H7 (cell line): ENCODE measurements around the gene TTLL8. TPM values are rescaled to one million over a fixed set of nuclear protein-coding genes. Genes with fewer than 3 reads are reported as not detected.

Source experiments
- DNase-seq: peaks from one replicate; pipeline ENCODE4 v3.0.0; 2012
- H3K27me3 ChIP-seq: 2 replicates; pipeline ENCODE4 v1.6.0; 2011; ENCODE audit warnings: mild to moderate bottlenecking, low read length; ENCODE audit not compliant: control insufficient read depth, insufficient read depth
- H3K36me3 ChIP-seq: replicated peaks from 2 replicates; pipeline ENCODE4 v1.5.1; 2011; ENCODE audit warnings: low read length; ENCODE audit not compliant: control insufficient read depth, insufficient read depth
- H3K4me3 ChIP-seq: 2 replicates; pipeline ENCODE4 v1.5.1; 2011; ENCODE audit warnings: low read depth, mild to moderate bottlenecking, control low read depth, low read length, moderate library complexity; ENCODE audit not compliant: insufficient read depth
- total RNA-seq: library from RNA; depleted of rRNA; stranded (reverse); fragments of >200 nt; shearing (Covaris generic); gene quantifications from 2 replicates; pipeline ENCODE4 v1.2.3, GENCODE V29; 2014

TTLL8 gene
- total RNA-seq, 1 experiment from 2014 or later, result not detected

DNA sequence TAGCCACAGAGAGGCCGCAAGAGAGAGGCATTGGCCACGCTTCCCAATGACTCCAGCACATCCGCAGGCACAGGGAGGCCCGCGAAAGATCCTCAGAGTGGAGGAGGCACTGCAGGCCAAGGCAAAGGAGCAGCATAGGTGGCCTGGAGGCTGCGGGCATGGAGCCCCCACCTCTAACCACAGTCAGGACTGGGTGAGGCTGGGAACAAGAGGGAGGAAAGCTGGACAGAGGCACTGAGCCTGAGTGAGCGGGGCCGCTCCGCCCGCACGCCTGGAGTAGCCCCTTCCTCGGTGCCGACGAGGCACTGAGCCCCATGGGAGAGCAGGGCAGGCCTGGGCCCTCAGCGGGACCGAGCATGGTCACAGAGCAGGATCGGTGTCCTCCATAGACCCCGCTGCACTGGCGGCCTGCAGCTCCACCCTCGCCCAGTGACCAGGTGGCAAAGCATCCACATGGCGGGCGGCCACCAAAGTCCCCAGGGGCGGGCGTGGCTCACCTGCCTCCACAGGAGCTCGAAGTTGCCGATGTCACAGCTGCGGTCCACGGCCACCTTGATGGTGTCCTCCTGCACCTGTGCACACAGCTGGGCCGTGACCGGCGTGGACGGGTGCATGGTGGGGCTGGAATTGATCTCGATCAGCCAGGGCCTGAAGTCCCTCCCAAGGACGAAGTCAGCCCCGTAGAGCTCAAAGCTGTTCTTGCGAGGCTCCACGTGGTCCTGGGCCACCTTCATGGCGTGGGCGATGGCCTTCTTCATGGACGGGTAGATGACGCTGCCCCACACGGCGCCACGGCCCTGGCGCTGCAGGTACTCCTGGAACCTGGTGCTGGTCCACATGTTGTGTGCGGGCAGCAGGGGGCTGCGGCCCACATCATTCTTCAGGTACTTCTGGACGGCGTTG lies 26.7 kb downstream of the TTLL8 start:
- Histone ChIP-seq H3K4me3 (no peak overlapping the region), H3K27me3 (no peaks in the 10 kb centered on the region; the same call in 1 of the 2 replicates), H3K36me3 (no peaks in the 10 kb centered on the region)
- peak; percentile 66 for DNase-seq

DNA sequence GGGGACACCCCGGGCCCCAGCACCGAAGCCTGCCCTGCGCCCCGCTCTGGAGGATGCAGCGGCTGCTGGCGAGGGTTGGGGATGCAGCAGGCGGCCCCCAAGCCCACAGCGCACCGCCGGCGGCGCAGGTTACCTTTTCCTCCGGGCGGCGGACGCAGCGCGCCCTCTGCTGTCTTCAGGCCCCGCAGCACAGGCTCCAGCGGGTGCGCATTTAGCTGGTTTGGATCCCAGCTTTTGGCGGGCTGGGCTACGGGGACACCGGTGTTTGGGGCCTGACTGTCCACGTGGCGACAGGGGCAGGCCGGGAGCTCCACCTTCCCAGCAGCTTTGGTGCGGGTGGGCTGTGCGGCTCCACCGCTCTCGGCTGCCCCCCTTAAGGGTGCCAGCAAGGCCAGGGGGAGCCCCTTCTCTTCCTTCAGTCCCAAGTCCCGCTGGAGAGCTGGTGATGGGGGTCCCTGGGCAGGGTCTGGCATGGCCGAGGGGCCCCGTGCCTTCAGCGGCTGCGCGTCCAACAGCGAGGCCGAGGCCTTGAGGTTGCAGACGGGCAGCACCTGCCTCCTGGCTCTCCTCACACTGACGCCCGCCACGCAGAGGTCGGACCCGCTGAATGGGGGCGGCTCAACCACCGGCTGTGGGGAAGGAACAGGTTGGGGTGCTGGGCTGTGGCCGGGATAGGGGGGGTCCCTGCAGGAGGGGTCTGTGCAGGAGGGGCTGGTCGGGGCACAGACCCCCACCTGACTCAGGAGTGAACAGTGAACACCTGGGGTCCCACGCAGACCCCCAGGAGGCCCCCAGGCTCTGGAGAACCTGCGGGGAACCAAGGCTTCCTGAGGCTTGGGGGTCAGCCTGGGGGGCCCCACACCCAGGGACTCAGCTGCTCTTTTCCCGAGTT lies 27.6 kb downstream of the TTLL8 start:
- DNase-seq, result peak; percentile 99
- H3K4me3 ChIP-seq, result no peak overlapping the region
- no peaks in the 10 kb centered on the region for H3K36me3 ChIP-seq
- no peaks in the 10 kb centered on the region; the same call in 1 of the 2 replicates for H3K27me3 ChIP-seq

DNA sequence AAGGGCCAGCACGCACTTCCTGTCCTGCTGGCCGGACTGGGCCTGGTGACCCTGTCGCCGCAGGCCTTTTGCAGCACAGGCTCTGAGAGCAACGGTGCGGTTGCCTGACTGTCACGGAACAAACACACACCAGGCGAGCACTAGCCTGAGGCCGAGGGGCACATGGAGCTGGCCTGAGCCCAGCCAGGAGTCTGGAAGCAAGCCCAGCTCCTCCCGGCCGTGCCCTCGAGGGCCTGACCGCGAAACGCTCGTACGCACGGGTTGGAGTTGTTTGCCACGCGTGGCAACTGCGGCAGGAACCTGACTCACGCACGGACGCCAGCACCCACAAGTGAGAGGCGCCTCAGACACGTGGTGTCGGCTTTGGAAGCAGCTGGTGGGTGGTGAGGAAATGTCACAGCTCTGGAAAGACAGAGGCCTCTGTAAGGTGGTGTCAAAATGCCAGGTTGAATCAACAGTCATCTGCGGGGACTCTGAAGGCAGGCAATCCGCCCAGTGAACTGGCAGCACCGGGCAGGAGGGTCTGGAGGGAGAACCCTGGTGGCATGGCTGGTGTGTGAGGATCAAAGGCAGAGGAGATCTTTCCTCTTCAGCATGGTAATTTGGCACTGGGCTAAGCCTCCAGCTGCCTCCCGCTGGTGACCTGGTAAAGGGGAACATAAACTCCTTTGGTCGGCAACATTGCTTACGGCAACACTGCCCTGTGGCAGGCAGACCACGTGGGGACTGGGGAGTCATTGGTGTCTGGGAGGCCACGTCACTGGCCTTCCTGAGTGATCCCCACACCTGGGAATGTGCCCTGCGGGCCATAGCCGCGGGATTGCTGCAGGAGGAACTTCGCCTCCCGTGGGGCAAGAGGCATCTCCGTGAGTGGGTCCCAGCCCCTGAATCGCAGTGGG lies 30.2 kb downstream of the TTLL8 start:
- Histone ChIP-seq H3K4me3 (no peak overlapping the region), H3K36me3 (no peaks in the 10 kb centered on the region), H3K27me3 (no peaks in the 10 kb centered on the region; the same call in 1 of the 2 replicates)
- peak; percentile 61 for DNase-seq

DNA sequence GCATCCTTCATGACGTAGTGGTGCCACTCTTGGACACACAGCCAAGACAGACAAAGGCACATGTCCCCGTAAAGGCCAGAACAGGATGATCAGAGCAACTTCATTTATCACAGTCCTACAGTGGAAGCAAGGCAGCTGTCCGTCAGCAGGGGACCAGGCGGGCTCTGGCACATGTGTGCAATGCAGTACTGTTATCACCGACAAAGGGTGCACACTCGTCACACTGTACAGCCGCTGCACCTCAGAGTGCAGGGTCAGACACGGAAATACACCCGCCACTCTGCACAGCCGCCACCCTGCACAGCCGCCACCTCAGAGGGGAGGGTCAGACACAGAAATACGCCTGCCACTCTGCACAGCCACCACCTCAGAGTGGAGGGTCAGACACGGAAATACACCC lies 32.1 kb downstream of the TTLL8 start:
- Histone ChIP-seq H3K36me3 (no peaks in the 10 kb centered on the region), H3K27me3 (no peaks in the 10 kb centered on the region; the same call in 1 of the 2 replicates), H3K4me3 (no peak overlapping the region)
- DNase-seq, result peak; percentile 21

DNA sequence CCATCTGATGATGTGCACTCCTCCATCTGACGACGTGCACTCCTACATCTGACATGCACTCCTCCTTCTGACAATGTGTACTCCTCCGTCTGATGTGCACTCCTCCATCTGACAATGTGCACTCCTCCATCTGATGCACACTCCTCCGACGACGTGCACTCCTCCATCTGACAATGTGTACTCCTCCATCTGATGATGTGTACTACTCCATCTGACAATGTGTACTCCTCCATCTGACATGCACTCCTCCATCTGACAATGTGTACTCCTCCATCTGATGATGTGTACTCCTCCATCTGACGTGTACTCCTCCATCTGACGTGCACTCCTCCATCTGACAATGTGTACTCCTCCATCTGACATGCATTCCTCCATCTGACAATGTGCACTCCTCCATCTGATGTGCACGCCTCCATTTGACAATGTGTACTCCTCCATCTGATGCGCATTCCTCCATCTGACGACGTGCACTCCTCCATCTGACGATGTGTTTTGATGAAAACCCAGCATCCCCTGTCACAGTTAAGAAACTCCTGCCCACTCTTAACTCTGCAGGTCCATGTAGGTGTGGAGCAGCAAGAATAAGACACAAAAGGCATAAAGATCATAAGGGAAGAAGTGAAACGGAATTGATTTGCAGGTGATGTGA lies 35.8 kb downstream of the TTLL8 start:
- H3K36me3 ChIP-seq, result no peaks in the 10 kb centered on the region
- H3K27me3 ChIP-seq, result no peaks in the 10 kb centered on the region; the same call in 1 of the 2 replicates
- DNase-seq, result no peak
- H3K4me3 ChIP-seq, result no peak overlapping the region

DNA sequence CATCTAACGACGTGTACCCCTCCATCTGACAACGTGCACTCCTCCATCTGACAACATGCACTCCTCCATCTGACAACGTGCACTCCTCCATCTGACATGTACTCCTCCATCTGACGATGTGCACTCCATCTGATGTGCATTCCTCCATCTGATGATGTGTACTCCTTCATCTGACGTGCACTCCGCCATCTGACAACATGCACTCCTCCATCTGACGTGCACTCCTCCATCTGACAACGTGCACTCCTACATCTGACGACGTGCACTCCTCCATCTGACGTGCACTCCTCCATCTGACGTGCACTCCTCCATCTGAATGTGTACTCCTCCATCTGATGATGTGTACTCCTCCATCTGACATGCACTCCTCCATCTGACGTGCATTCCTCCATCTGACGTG lies 37.5 kb downstream of the TTLL8 start:
- DNase-seq, result no peak
- H3K36me3 ChIP-seq, result no peaks in the 10 kb centered on the region
- peaks cover 4% of the 10 kb centered on the region for H3K27me3 ChIP-seq
- no peak overlapping the region for H3K4me3 ChIP-seq

DNA sequence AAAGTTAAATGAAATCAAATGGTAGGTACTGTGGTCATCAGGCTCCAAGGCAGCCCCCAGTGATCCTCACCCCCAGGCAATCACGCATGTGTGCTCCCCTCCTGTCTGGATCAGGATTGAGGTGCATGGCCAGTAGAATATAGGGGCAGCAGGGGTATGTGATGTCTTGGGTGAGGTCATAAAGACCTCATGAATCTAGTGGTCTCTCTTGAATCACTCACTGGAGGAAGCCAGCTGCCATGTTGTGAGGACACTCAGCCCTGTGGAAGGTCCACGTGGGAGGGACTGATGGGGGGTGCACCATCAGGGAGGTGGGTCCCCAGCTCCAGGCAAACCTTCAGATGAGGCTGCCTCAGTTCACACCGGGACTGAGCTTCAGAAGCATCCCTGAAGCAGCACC lies 38.8 kb downstream of the TTLL8 start:
- Histone ChIP-seq H3K36me3 (no peaks in the 10 kb centered on the region), H3K4me3 (no peak overlapping the region), H3K27me3 (peaks cover 14% of the 10 kb centered on the region)
- peak; percentile 19 for DNase-seq

DNA sequence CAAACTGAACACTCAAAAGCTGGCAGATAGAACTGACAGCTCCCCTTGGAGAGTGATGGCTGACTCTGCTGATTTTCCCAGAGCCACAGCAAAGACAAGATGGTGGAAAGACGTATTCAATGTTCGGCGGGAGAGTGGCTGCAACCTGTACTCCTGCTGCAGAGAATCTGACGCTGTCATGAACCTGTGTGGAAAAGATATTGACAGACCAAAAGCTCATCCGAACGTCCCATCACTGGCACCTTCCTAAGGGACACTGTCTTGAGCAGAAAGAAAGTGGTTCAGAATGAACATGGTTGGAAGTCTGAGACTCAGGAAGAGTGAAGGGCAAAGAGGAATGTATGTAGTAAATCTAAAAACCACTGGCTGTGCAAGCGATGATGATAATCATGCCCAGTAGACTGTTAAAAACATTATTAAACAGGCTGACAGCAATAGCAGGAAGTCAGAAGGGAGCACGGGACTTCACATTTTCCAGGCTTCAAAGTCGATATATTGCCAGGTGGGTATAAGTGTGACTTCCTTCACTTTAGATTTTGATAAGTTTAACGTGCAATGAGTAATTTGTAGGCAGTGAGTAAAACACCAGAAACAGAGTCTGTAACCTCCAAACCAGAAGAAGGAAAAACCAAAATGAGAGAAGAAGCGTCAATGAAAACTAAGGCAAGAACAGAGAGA lies 39.4 kb downstream of the TTLL8 start:
- Histone ChIP-seq H3K36me3 (no peaks in the 10 kb centered on the region), H3K27me3 (peaks cover 20% of the 10 kb centered on the region), H3K4me3 (no peak overlapping the region)
- DNase-seq, result peak; percentile 25

DNA sequence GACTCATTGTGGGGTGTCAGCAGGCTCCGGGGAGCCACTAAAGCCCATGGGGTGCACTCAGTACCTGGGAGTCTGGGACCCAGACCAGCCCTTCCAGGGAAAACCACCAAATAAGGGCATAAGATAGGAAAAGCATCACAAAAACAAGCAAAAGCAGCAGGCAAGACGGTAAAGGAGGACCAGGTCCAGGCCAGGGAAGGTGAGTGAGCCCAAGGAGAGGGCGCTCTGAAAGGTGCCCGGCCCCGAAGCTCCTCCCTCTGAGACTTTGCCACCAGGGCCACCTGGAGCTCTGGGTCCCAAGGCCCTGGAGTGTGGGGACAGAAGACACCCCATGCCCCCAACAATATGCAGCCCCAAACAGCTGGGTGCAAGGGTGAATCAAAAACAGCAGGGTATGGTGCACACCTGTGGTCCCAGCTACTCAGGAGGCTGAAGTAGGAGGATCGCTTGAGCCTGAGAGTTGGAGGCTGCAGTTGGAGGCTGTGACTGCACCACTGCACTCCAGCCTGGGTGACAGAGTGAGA lies 40.3 kb downstream of the TTLL8 start:
- DNase-seq, result peak; percentile 56
- Histone ChIP-seq H3K4me3 (no peak overlapping the region), H3K27me3 (peaks cover 25% of the 10 kb centered on the region), H3K36me3 (no peaks in the 10 kb centered on the region)

DNA sequence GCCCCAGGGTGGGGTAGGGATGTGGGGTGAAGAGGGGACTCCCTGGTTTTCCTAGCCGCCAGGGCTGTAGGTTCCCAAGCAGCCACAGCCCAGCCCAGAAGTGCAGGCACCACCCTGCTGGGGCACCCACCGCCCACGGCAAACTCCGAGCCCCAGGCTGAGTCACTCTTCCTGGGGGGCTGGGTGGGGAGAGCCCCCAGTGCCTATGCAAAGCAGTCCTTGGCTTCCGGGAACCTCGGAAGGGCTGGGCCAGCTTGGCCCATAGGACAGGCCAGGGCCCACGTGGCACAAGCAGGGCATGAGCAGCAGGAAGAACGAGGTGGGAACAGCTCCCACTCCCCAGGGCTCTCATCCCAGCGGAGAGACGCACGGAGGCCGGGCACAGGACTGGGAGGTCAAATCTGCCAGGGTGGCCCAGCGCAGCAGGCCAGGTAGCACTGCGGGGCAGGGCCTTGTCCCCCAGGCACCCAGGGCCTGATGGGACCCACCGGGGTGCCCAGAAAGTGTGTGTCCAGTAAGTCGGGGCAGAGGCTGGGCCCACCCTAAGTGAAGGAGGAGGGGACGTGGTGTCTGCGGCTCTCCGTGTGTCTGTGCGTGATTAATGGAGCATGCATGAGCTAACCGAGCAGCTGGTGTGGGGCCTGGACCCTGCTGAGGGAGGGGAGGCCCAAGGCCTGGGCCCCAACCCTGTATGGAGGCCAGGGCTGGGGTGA lies 41.0 kb downstream of the TTLL8 start:
- Histone ChIP-seq H3K36me3 (no peaks in the 10 kb centered on the region), H3K27me3 (peaks cover 29% of the 10 kb centered on the region), H3K4me3 (no peak overlapping the region)
- peak; percentile 58 for DNase-seq

DNA sequence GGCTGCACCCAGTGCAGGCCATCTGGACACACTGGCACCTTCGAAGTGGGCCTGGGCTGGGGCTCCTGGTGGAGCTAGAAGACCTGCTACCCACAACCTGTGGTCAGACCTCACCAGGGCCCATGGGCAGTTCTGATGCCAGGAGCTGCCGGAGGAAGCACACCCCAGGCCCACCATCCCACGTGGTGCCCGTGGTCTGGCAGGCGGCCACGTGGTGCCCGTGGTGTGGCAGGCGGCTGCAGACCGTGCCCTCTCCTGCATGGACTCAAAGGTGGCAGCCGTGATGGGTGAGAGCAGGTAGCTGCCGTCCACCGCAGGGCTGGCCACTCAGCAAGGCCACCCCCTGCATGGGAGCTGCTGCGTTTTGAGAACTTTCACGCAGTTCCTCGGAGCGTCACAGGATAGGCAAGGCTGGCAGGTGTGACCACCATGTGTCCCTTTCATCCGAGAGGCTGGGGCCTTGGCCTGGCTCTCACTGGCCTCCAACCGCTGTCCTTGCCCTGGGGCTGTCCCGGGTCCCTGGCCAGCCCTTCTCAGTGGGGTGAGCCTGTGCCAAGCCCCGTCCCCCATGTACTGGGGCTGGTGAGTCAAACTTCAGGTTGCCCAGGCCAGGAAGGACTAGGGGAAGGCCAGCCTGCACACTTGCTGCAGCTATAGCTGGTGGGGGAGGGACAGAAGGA lies 41.6 kb downstream of the TTLL8 start:
- peaks cover 36% of the 10 kb centered on the region for H3K27me3 ChIP-seq
- H3K36me3 ChIP-seq, result no peaks in the 10 kb centered on the region
- no peak overlapping the region for H3K4me3 ChIP-seq
- peak; percentile 60 for DNase-seq
